ENCODE data around the gene ELP5. TPM values are rescaled to one million over a fixed set of nuclear protein-coding genes. Genes with fewer than 3 reads are reported as not detected.

ELP5 gene
- total RNA-seq, 2 experiments from 2014 or later: 84.6 to 97.3 TPM

DNA sequence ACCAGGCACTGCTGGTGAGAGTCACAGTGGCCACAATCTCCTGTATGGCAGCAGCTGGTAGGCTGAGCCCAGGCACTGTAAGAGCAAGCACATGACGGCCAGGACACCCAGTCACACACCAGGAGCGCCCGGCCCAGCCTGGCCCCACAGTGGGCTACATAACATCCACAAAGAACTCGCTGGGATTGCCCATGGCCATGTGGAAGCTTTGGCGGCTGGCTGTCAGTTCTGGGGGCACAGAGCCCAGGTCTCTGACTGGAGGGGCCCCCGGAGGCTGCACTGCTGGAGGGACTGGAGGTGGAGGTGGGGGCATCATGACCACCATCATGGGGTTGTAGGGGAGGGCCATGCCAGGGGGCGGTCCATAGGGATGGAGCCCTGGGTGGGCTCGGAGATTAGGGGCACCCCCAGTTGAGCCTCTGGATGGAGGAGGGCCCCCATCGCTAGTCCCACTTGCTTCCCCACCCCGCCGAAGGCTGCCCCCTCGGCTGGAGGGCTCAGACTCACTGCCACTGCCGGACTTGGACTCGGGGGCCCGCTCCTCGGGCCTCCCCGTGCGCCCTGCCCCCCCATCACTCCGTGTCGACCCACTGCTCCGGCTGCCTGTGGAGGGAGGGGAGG, 26.2 kb upstream of the ELP5 start:
- intact Hi-C loops (cut with micrococcal nuclease; ENCODE audit: unreplicated experiment): no loop called here
- no peaks in the 10 kb centered on the region for H4K20me1 ChIP-seq (ENCODE audit: insufficient read depth, low read length)
- ChIA-PET CTCF (ENCODE audit: unreplicated experiment) (no interaction called here), POLR2A (no interaction called here)
- H3K4me3 ChIP-seq (ENCODE audit: low read depth, low read length, poor library complexity, severe bottlenecking): no peak overlapping the region
- peaks cover 5% of the 10 kb centered on the region for H3K4me1 ChIP-seq (ENCODE audit: insufficient read depth, low read length, poor library complexity, severe bottlenecking)
- peaks cover 98% of the 10 kb centered on the region for H3K36me3 ChIP-seq (ENCODE audit: insufficient read depth, low read length)
- no TSS peak for BruUV-seq (replicated peaks)
- H3K79me2 ChIP-seq (ENCODE audit: insufficient read depth, low read depth, low read length): peaks cover 5% of the 10 kb centered on the region; the same call in 1 of the 2 replicates
- H3K9me2 ChIP-seq (ENCODE audit: insufficient read depth, low read length): no peaks in the 10 kb centered on the region
- H3K27ac ChIP-seq (ENCODE audit: low read depth, low read length, poor library complexity, severe bottlenecking): no peak overlapping the region
- no peak overlapping the region for H2AFZ ChIP-seq (ENCODE audit: low read length)
- H3K4me2 ChIP-seq (ENCODE audit: low read length): no peak overlapping the region
- DNase-seq (ENCODE audit: low spot score): no peak
- H3K9me3 ChIP-seq (ENCODE audit: low read length): no peaks in the 10 kb centered on the region
- TF ChIP-seq EZH2phosphoT487 (IDR thresholded peaks at IDR 0.05; ENCODE audit: borderline replicate concordance, low read depth, low read length): no peak
- TF ChIP-seq, protein P1, sequence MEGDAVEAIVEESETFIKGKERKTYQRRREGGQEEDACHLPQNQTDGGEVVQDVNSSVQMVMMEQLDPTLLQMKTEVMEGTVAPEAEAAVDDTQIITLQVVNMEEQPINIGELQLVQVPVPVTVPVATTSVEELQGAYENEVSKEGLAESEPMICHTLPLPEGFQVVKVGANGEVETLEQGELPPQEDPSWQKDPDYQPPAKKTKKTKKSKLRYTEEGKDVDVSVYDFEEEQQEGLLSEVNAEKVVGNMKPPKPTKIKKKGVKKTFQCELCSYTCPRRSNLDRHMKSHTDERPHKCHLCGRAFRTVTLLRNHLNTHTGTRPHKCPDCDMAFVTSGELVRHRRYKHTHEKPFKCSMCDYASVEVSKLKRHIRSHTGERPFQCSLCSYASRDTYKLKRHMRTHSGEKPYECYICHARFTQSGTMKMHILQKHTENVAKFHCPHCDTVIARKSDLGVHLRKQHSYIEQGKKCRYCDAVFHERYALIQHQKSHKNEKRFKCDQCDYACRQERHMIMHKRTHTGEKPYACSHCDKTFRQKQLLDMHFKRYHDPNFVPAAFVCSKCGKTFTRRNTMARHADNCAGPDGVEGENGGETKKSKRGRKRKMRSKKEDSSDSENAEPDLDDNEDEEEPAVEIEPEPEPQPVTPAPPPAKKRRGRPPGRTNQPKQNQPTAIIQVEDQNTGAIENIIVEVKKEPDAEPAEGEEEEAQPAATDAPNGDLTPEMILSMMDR (conservative IDR thresholded peaks at IDR 0.05; ENCODE audit: low read length): no peak

DNA sequence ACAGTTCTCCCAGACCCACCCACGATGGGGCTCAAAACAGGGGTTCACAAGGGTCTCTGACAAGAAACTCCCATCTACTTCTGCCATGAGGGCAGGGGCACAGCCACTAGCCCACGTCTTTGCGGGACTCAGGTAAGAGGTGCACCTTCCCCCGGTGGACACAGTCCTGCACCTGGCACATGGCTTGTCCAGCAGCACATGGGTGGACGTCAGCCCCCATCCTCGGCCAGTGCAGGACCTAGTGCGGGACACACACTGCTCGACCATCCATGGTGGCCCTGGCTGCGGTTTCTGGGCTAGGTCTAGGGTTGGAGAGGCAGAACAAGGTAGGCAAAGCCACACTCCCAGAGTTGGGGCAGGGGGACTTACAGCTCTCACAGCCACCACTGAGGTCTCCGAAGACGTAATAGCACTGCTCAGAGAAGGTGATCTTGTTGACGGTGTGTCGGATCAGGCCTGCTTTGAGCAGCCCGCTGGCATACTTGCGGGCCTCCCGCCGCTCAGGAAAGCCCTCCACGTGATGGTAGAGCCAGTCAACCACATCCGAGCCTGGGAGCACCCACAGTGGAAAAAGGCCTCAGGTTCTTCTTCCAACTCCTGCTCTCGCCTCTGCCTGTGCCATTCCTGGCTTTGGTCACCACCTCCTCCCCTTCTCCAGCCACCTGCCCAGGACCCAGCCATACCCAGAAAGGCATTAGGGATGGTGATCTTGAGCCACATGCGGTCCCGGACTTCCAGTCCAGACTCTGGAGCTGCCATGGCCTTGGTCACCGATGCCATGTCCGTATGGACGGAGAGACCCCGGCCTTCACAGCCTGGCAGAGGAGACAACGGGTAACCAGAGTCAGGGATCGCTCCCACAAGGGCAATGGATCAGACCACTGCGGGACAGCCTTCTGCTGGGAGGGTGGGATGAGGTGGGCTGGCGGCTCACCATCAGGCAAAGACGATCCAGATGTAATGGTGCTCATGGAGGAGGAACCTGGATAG, 25.0 kb upstream of the ELP5 start:
- BruUV-seq (replicated peaks): no TSS peak
- Histone ChIP-seq H3K9me2 (ENCODE audit: insufficient read depth, low read length) (no peaks in the 10 kb centered on the region), H3K4me1 (ENCODE audit: insufficient read depth, low read length, poor library complexity, severe bottlenecking) (peaks cover 3% of the 10 kb centered on the region), H3K4me2 (ENCODE audit: low read length) (no peak overlapping the region), H3K4me3 (ENCODE audit: low read depth, low read length, poor library complexity, severe bottlenecking) (no peak overlapping the region), H3K9me3 (ENCODE audit: low read length) (no peaks in the 10 kb centered on the region), H3K27ac (ENCODE audit: low read depth, low read length, poor library complexity, severe bottlenecking) (no peak overlapping the region), H2AFZ (ENCODE audit: low read length) (no peak overlapping the region), H3K79me2 (ENCODE audit: insufficient read depth, low read depth, low read length) (peaks cover 17% of the 10 kb centered on the region), H4K20me1 (ENCODE audit: insufficient read depth, low read length) (peaks cover 4% of the 10 kb centered on the region), H3K36me3 (ENCODE audit: insufficient read depth, low read length) (peaks cover 95% of the 10 kb centered on the region)
- TF ChIP-seq, protein P1 (conservative IDR thresholded peaks at IDR 0.05; ENCODE audit: low read length): no peak
- no peak for TF ChIP-seq EZH2phosphoT487 (IDR thresholded peaks at IDR 0.05; ENCODE audit: borderline replicate concordance, low read depth, low read length)
- intact Hi-C loops (cut with micrococcal nuclease; ENCODE audit: unreplicated experiment): no loop called here
- CTCF ChIA-PET (ENCODE audit: unreplicated experiment): no interaction called here
- POLR2A ChIA-PET: no interaction called here
- no peak for DNase-seq (ENCODE audit: low spot score)

All from OCI-LY7 (cell line).